Measurements from ENCODE around the gene TRIM26.
"Not testable (repeated sequence)": the region's sequence is repeated elsewhere in the genome, so short reads cannot be mapped to it uniquely, and the experiment has no call there.

The TRIM26 gene

DNA sequence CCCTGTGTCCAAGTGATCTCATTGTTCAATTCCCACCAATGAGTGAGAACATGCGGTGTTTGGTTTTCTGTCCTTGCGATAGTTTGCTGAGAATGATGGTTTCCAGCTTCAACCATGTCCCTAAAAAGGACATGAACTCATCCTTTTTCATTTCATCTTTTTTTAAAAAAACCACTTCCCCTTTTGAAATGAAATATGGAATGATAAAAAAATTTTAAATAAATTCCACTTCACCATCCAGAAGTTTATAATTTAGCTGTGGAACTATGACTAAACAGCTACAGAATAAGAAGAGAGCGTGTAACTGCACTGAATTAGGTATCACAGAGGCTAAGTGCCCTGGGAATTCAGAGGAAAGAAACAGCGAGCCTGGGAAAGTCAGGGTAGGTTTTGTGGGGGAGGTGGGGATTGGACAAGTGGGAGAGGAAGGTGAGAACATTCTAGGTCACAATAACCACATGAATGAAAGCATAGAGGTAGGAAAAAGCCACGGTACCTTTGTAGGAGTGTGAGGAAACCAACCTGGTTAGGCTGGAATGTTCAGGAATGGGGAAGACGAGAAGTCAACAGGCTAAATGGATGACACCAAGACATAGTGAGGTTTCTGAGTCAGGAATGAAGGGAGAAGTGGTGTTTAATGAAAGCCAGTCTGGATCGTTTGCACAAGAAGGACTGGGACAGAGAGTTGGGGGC lies 63.2 kb downstream of the TRIM26 start:
- Histone ChIP-seq H3K9ac (no peak overlapping the region), H3K27me3 (no peaks in the 10 kb centered on the region), H3K36me3 (no peaks in the 10 kb centered on the region), H3K4me2 (no peak overlapping the region), H3K27ac (no peak overlapping the region), H3K4me1 (peaks cover 22% of the 10 kb centered on the region), H3K4me3 (no peak overlapping the region), H4K20me1 (no peaks in the 10 kb centered on the region), H3K9me3 (no peaks in the 10 kb centered on the region)
- no peak for TF ChIP-seq Cebpa-rat (IDR thresholded peaks at IDR 0.05)

DNA sequence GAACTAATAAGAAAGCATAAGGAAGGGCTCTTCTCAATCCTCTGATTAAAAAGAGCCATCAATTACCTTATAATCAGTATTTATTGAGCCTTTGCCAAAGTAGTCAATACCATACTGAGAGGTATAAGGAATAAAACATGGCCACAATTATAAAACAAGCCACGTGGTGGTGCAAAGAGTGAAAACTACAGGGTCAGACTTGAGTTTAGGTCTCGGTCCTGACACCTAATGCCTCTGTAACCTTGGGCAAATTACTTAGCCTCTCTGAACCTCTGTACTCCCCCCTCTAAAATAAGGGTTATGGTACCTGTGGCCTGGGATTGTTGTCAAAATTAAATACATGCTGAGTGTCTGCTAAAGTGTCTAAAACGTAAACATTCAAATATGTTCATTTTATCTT lies 64.0 kb downstream of the TRIM26 start:
- Histone ChIP-seq H3K4me3 (no peak overlapping the region), H3K4me2 (no peak overlapping the region), H3K9ac (no peak overlapping the region), H3K36me3 (no peaks in the 10 kb centered on the region), H4K20me1 (no peaks in the 10 kb centered on the region), H3K27me3 (no peaks in the 10 kb centered on the region), H3K27ac (no peak overlapping the region), H3K9me3 (no peaks in the 10 kb centered on the region), H3K4me1 (peaks cover 22% of the 10 kb centered on the region)
- TF ChIP-seq Cebpa-rat (IDR thresholded peaks at IDR 0.05), result no peak

DNA sequence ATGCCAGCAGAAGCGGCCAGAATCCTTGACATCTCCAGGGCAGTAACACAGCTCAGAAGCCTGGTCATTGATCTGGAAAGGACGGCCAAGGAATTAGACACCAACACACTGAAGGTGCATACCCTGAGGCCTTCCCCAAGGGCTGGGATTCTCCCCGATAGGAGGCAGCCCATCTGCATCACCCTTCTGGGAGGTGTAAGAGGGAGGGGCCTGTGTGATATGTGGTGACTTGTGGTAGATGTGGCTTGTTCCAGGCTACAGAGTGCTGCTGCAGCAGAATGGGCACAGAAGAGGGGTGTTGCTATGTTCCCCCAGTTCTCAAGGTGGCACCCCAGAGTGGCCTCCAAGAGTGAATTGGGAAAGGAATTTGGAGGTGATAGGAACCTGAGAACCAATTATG lies 66.1 kb downstream of the TRIM26 start:
- Histone ChIP-seq H3K9ac (no peak overlapping the region), H3K4me3 (no peak overlapping the region), H3K9me3 (no peaks in the 10 kb centered on the region), H3K4me1 (peaks cover 22% of the 10 kb centered on the region), H3K4me2 (peak overlapping the region; percentile 53), H3K27me3 (no peaks in the 10 kb centered on the region), H3K36me3 (no peaks in the 10 kb centered on the region), H3K27ac (no peak overlapping the region), H4K20me1 (no peaks in the 10 kb centered on the region)
- no peak for TF ChIP-seq Cebpa-rat (IDR thresholded peaks at IDR 0.05)

DNA sequence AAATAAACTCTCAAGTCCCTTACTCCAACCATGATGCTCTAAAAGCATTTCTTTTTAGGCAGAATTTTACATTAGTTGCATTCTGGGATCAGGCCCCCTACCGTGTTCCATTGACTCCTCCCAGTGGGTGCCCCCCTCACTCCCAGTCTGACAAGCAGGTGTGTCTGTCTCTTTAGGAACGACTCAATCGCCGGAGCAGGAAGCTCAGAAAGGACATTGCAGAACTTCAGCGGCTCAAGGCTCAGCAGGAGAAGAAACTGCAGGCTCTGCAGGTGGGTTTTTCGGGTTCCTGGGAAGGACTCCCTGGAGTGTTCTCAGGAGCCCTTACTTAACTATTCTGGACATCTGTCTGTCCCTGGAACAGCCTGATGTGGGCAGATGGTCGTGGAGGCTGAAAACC lies 67.4 kb downstream of the TRIM26 start:
- Histone ChIP-seq H3K27me3 (no peaks in the 10 kb centered on the region), H3K36me3 (no peaks in the 10 kb centered on the region), H3K4me1 (peaks cover 17% of the 10 kb centered on the region), H3K9me3 (no peaks in the 10 kb centered on the region), H4K20me1 (no peaks in the 10 kb centered on the region), H3K9ac (no peak overlapping the region), H3K27ac (no peak overlapping the region), H3K4me2 (no peak overlapping the region), H3K4me3 (no peak overlapping the region)
- TF ChIP-seq Cebpa-rat (IDR thresholded peaks at IDR 0.05), result no peak

DNA sequence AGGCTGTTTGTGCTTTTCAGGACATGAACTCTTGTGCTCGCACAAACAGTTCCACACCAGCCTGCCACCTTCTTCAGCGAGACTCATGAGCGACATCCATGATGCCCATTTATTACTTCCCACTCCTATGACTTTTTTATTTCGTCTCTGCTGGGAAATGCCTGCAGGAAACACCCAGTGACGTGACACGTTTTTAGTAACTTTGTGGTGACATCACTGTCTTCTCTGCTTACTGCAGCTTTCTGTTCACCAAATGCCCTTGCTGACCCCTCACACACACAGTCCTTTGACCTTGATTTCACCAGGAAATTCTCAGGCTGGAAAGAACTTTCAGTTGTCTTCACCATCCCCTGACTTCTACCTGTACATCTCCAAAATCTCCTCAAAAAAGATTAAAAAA lies 68.4 kb downstream of the TRIM26 start:
- no peak for TF ChIP-seq Cebpa-rat (IDR thresholded peaks at IDR 0.05)
- H3K36me3 ChIP-seq, result no peaks in the 10 kb centered on the region
- H3K27ac ChIP-seq, result no peak overlapping the region
- no peak overlapping the region for H3K9ac ChIP-seq
- no peaks in the 10 kb centered on the region for H4K20me1 ChIP-seq
- H3K9me3 ChIP-seq, result no peaks in the 10 kb centered on the region
- no peak overlapping the region for H3K4me3 ChIP-seq
- H3K4me2 ChIP-seq, result no peak overlapping the region
- peaks cover 17% of the 10 kb centered on the region for H3K4me1 ChIP-seq
- H3K27me3 ChIP-seq, result no peaks in the 10 kb centered on the region

- H3K27ac ChIP-seq, result no peak overlapping the region
- no peaks in the 10 kb centered on the region for H3K9me3 ChIP-seq
- H3K4me1 ChIP-seq, result peaks cover 17% of the 10 kb centered on the region
- no peak overlapping the region for H3K4me2 ChIP-seq
- no peaks in the 10 kb centered on the region for H3K36me3 ChIP-seq
- H3K4me3 ChIP-seq, result no peak overlapping the region
- no peaks in the 10 kb centered on the region for H4K20me1 ChIP-seq
- TF ChIP-seq Cebpa-rat (IDR thresholded peaks at IDR 0.05), result no peak
- H3K27me3 ChIP-seq, result no peaks in the 10 kb centered on the region
- H3K9ac ChIP-seq, result no peak overlapping the region
Observed at GRCh38 chr6:30143780-30144179, 69.4 kb downstream of the TRIM26 start.

- Histone ChIP-seq H3K9me3 (no peaks in the 10 kb centered on the region), H3K27me3 (no peaks in the 10 kb centered on the region), H3K36me3 (no peaks in the 10 kb centered on the region), H3K4me1 (peaks cover 14% of the 10 kb centered on the region), H3K4me3 (no peak overlapping the region), H3K9ac (no peak overlapping the region), H4K20me1 (no peaks in the 10 kb centered on the region), H3K27ac (no peak overlapping the region), H3K4me2 (no peak overlapping the region)
- TF ChIP-seq Cebpa-rat (IDR thresholded peaks at IDR 0.05), result no peak
Observed at GRCh38 chr6:30142665-30143064, 70.5 kb downstream of the TRIM26 start.

GRCh38 chr6:30140240-30140639 lies 73.0 kb downstream of the TRIM26 start:
- H3K9ac ChIP-seq, result not testable (repeated sequence)

GRCh38 chr6:30136570-30137286 lies 76.5 kb downstream of the TRIM26 start:
- no peaks in the 10 kb centered on the region for H3K27me3 ChIP-seq
- no peaks in the 10 kb centered on the region for H3K36me3 ChIP-seq
- H3K9me3 ChIP-seq, result no peaks in the 10 kb centered on the region
- no peak overlapping the region for H3K27ac ChIP-seq
- no peaks in the 10 kb centered on the region for H4K20me1 ChIP-seq
- no peak overlapping the region for H3K9ac ChIP-seq
- H3K4me3 ChIP-seq, result no peak overlapping the region
- no peak for TF ChIP-seq Cebpa-rat (IDR thresholded peaks at IDR 0.05)
- peaks cover 21% of the 10 kb centered on the region for H3K4me1 ChIP-seq
- peak overlapping the region; percentile 75 for H3K4me2 ChIP-seq

More at GRCh38 chr6:30140240-30140639, 73.0 kb downstream of the TRIM26 start:
- H3K9me3 ChIP-seq, H3K27ac ChIP-seq, H3K36me3 ChIP-seq, H3K27me3 ChIP-seq, H3K4me2 ChIP-seq, H3K4me3 ChIP-seq, H4K20me1 ChIP-seq: not testable (repeated sequence)
- H3K4me1 ChIP-seq, result peaks cover 21% of the 10 kb centered on the region

DNA sequence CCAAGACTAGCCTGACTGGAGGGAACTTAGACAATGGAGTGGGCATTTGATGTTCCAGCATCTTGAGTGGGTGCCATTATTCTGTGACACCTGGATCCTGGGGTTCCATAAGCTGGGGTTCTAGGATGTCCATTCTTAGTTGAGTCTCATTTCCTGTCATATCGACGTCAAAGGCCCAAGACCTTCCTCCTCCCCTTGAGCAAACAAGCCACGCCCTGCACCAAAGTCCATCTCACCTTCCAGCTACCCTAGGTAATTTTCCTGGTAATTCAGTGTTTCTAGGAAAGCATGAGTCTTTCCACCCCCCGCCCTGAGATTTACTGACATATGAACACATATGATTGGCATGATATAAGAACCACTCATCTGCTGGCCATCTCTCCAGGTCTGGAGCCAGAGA lies 77.4 kb downstream of the TRIM26 start, which contains the start of gene TRIM40:
Gene TRIM40 (plus strand): TSS at position 384 of the 400 bp plus-strand sequence. CDS start 897 bp downstream, outside the sequence.
- Histone ChIP-seq H3K27me3 (no peaks in the 10 kb centered on the region), H3K27ac (no peak within 1 kb of the TSS), H3K36me3 (no peaks in the 10 kb centered on the region), H4K20me1 (no peaks in the 10 kb centered on the region), H3K9me3 (no peaks in the 10 kb centered on the region), H3K4me2 (peak within 1 kb of the TSS; percentile 75), H3K9ac (no peak within 1 kb of the TSS), H3K4me1 (peaks cover 24% of the 10 kb centered on the region), H3K4me3 (no peak within 1 kb of the TSS)
- TF ChIP-seq Cebpa-rat (IDR thresholded peaks at IDR 0.05), result no peak
